HG02759 (cell line): ENCODE data around the gene CHAMP1.

ENCODE experiments used
- ATAC-seq: cut with Tn5 transposase; IDR thresholded peaks from one replicate; pipeline ENCODE4 v1.9.1; 2021; ENCODE audit warnings: mild to moderate bottlenecking, moderate library complexity; ENCODE audit not compliant: unreplicated experiment

CHAMP1 gene, protein sequence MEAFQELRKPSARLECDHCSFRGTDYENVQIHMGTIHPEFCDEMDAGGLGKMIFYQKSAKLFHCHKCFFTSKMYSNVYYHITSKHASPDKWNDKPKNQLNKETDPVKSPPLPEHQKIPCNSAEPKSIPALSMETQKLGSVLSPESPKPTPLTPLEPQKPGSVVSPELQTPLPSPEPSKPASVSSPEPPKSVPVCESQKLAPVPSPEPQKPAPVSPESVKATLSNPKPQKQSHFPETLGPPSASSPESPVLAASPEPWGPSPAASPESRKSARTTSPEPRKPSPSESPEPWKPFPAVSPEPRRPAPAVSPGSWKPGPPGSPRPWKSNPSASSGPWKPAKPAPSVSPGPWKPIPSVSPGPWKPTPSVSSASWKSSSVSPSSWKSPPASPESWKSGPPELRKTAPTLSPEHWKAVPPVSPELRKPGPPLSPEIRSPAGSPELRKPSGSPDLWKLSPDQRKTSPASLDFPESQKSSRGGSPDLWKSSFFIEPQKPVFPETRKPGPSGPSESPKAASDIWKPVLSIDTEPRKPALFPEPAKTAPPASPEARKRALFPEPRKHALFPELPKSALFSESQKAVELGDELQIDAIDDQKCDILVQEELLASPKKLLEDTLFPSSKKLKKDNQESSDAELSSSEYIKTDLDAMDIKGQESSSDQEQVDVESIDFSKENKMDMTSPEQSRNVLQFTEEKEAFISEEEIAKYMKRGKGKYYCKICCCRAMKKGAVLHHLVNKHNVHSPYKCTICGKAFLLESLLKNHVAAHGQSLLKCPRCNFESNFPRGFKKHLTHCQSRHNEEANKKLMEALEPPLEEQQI

GRCh38 chr13:114314074-114314912 lies at the start of gene CHAMP1:
Gene CHAMP1, plus strand, starts transcription at chr13:114314503. Its CDS starts 9,340 bp downstream, at chr13:114323843.
- peak; percentile 91 for ATAC-seq

GRCh38 chr13:114264886-114265611 lies 49.3 kb upstream of the CHAMP1 start:
- ATAC-seq = no peak

GRCh38 chr13:114266241-114266640 lies 48.1 kb upstream of the CHAMP1 start:
- ATAC-seq = no peak

DNA sequence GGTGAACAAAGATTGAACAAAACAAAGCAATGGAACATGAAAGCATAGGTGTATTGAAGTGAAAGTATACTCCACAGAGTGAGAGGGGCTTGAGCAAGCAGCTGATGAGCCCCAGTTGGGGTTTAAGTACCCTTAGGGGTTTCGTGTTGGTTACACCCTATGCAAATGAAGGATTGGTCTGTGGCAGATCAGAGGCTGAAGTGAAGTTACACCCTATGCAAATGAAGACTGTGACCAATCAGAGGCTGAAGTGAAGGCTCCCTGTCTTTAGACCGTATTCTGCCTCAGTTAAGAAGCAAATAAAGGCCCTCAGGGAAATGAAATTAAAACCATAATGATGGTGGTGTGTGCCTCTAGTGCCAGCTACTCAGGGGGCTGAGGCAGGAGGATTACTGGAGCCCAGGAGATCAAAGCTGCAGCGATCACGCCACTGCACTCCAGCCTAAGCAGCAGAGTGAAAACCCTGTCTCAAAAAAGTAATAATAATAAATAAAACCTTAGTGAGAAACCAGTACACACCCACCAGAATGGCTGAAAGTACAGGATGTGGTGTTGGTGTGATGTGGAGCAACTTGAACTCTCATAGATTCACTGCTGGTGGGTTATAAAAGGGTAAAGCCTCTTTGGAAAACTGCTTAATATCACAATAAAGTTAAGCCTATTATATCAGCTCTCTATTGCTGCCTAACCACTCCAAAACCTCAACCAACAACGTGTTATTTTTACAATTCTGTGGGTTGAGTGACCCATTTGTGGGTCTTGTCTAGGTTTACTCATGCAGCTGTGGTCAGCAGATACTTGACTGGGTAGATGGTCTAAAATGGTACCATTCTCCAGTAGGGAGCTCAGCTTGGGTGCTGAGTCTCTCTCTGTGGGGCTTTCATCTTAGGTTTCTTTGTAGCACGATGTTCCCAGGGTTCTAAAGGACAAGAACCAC lies 45.7 kb upstream of the CHAMP1 start:
- ATAC-seq = no peak

DNA sequence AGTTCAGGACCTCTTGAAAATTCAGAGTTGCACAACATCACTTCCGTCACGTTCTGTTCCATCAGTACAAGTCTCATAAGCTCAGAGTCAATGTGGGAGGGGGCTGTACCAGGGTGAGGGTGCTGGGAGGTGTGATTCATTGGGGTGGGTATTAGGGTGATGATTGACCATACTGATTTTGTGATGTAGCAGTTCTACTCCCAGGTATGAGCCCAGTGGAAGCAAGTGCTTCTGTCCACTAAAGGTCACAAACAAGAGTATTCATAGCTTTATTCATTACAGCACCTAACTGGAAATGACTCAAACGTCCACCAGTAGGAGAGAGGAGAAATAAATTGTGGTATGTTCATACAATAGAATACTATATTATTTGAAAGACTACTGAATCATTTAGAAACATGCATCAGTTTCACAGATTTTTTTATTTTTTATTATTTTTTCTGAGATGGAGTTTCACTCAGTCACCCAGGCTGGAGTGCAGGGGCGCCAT lies 45.0 kb upstream of the CHAMP1 start:
- ATAC-seq = no peak

- no peak for ATAC-seq
Measured at GRCh38 chr13:114272977-114273376, 41.3 kb upstream of the CHAMP1 start.

GRCh38 chr13:114275304-114275703 lies 39.0 kb upstream of the CHAMP1 start:
- ATAC-seq = no peak

DNA sequence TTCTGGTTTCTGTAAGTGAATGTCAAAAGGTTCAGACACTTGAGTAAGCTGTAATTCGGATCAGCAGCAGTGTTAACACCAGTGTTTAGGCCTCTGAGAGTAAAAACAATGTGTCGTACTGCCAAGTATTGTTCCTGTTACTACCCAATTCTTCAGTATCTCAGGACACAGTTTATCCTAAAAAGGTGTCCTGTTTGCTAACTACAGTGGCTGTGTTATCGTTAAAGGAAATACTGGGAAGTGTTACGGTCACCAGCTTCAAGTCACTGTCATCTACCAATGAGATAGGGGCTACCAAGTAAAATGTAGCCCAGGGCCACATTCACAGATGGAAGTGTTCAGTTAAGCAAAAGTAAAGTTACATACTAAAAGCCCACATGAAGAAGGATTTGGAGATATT lies 35.2 kb upstream of the CHAMP1 start:
- ATAC-seq = no peak

- ATAC-seq = no peak
Measured at GRCh38 chr13:114279758-114280355, 34.4 kb upstream of the CHAMP1 start.

DNA sequence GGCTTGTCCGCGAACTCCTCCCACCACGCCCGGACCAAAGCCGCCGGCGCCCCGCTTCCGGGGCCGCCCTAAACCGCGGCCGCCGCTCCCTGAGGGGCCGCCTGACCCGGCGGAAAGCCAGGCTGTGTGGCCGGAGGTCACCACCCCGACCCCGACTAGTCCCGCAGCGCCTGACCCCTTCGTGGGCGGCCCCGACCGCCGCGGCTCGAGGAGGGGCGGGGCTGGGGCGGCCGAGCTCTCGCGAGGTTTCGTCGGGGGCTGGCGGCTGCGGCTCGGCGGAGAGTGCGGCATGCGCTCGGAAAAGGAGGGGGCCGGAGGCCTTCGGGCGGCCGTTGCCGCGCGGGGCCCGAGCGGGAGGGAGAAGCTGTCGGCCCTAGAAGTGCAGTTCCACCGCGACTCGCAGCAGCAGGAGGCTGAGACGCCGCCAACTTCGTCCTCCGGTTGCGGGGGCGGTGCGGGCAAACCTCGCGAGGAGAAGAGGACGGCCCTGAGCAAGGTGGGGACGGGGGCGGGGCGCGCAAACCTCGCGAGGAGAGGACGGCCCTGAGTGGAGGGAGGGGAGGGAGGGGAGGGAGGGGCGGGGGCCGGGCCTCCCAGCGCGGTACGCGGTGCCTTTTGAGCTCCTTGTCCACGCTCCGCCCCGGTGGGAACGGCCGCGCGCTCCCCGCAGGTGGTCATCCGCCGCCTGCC lies 32.8 kb upstream of the CHAMP1 start, which contains the start of gene UPF3A:
Gene UPF3A (plus strand): TSS at position 251 of the 690 bp plus-strand sequence. CDS start 39 bp downstream, at position 290.
- peak; percentile 80 for ATAC-seq

DNA sequence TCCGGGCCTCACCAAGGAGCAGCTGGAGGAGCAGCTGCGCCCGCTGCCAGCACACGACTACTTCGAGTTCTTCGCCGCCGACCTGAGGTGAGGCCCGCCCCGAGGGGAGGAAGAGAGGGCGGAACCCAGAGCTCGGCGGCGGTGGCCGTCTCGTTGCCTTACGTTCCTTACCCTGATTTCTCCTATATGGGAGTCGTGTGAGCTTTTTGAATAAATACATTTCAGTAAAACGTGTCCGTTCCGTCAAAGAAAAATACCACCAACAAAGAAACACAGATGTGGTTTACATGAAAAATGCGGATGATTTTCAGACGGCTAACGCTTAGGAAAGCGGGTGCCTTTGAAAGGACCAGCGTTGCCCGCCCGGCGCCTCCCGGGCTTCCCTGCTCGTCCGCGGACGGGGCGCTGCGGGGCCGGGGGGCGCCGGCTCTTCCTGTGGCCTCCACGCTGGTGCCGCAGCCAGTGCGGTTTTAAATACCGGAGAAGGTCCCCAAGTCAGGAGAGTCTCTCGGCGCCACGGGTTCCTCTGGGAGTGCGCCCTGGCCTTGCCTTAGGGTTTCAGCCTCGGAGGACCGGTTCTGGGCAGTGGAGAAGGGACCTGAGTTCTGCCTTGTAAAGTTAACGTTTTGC lies 32.1 kb upstream of the CHAMP1 start:
- ATAC-seq = peak; percentile 50

GRCh38 chr13:114283576-114283975 lies 30.7 kb upstream of the CHAMP1 start:
- ATAC-seq = no peak

DNA sequence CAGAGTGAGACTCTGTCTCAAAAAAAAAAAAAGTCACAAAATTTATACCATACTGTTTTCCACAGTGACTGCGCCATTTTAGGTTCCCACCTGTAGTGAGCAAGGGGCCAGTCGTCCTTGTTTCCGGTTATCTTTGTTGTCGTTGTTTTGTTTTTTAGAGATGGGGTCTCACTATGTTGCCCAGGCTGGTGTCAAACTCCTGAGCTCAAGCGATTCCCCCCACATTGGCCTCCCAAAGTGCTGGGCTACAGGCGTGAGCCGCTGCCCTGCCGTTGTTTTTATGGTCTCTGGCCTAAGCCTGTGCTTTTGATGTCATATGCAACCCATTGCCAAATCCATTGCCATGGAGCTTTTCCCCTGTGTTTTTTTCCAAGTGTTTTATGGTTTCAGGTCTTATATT lies 29.6 kb upstream of the CHAMP1 start:
- ATAC-seq = no peak

DNA sequence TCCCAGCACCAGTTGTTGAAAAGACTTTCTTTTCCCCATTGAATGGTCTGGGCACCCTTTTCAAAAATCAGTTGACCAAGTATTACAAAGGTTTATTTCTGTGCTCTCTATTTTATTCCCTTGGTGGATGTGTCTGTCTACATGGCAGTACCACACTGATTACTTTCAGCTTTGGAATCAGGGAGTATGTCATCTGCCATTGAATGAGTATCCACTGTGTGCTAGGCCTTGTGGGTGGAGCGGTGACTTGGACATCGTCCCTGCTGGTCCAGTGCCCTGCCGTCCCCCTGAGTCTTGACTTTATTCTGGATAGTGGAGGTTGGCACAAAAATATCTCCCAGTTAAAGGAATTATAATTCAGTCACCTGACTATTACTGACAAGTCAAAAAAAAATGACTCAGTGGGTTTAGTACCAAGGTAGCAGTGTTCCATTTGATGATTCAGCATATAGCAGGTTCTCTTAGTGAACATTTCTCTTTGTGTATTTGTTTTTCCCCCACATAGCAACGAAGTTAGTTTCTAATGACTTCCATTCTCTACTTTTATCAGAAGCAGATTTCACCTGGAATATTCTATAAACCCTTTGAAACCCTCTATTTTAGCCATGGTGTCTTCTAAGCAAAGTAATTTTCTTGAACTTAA lies 29.0 kb upstream of the CHAMP1 start:
- ATAC-seq = no peak

- no peak for ATAC-seq
Measured at GRCh38 chr13:114286808-114287207, 27.5 kb upstream of the CHAMP1 start.

DNA sequence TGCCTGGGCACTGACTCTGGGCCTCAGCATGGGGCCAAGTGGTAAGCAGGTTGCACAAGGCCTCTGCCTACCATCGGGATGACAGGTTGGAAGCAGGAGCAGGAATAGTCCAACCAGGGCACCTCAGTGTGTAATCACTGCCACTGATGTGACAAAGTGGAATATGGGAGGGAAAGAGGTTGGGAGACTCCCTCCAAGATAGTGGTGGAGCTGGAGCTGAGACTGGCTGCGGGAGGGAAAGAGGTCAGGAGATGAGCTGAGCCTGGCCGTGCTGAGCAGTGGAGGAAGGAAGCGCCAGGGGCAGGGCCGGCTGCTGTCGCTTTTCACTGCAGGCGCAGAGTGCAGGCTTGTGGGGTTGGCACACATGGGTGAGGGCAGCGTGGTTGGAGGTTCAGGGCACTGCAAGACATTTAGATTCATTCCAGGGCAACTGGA lies 26.1 kb upstream of the CHAMP1 start:
- no peak for ATAC-seq

DNA sequence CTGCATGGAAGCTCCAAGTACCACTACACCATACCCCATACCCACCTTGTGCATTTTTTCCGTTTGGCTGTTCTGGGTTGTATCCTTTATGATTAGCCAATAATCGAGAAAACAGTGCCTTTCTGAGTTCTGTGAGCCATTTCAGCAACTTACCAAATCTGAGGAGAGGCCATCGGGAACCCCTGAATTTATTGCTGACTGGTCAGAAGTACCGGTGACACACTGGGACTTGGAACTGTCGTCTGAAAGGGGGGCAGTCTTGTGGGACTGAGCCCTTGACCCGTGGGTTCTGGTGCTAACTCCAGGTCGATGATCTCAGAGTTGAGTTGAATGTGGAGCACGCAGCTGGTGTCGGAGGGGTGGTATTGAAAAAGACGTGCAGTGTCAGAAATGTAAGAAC lies 17.9 kb upstream of the CHAMP1 start:
- no peak for ATAC-seq
